GM10847 (cell line): ENCODE measurements around the gene FAM120B.

Experiments
- POLR2A ChIP-seq: IDR thresholded peaks from 2 replicates; pipeline ENCODE4 v1.6.1; 2011; ENCODE audit not compliant: insufficient read length; ENCODE audit errors: extremely low read depth

FAM120B gene

GRCh38 chr6:170291271-170292110 is 15.1 kb upstream of the FAM120B start:
- TF ChIP-seq POLR2A: no peak

- TF ChIP-seq POLR2A: no peak
Observed at GRCh38 chr6:170292111-170292406, 14.5 kb upstream of the FAM120B start.

- no peak for TF ChIP-seq POLR2A
Observed at GRCh38 chr6:170292407-170293158, 14.0 kb upstream of the FAM120B start.

- no peak for TF ChIP-seq POLR2A
Observed at GRCh38 chr6:170293341-170294231, 13.0 kb upstream of the FAM120B start.

GRCh38 chr6:170294298-170294730 is 12.2 kb upstream of the FAM120B start:
- no peak for TF ChIP-seq POLR2A

- TF ChIP-seq POLR2A: no peak
Observed at GRCh38 chr6:170294813-170295509, 11.6 kb upstream of the FAM120B start.

GRCh38 chr6:170295510-170296422 is 10.8 kb upstream of the FAM120B start:
- no peak for TF ChIP-seq POLR2A

GRCh38 chr6:170296423-170296745 is 10.2 kb upstream of the FAM120B start:
- TF ChIP-seq POLR2A: no peak

- TF ChIP-seq POLR2A: no peak
Observed at GRCh38 chr6:170296746-170297575, 9.6 kb upstream of the FAM120B start.

- TF ChIP-seq POLR2A: no peak
Observed at GRCh38 chr6:170297576-170298330, 8.8 kb upstream of the FAM120B start.

- TF ChIP-seq POLR2A: no peak
Observed at GRCh38 chr6:170298688-170299087, 7.9 kb upstream of the FAM120B start.

GRCh38 chr6:170301184-170301583 is 5.4 kb upstream of the FAM120B start:
- TF ChIP-seq POLR2A: no peak
